Middle frontal gyrus (tissue), 1 donor: ENCODE data around the gene FBXL13.
"Not testable (repeated sequence)": the region's sequence is repeated elsewhere in the genome, so short reads cannot be mapped to it uniquely, and the experiment has no call there.

Experiments used
- DNase-seq: peaks from one replicate; pipeline ENCODE4 v3.0.0-alpha.2; 2015; ENCODE audit warnings: low spot score; ENCODE audit errors: extremely low spot score

The FBXL13 gene

DNA sequence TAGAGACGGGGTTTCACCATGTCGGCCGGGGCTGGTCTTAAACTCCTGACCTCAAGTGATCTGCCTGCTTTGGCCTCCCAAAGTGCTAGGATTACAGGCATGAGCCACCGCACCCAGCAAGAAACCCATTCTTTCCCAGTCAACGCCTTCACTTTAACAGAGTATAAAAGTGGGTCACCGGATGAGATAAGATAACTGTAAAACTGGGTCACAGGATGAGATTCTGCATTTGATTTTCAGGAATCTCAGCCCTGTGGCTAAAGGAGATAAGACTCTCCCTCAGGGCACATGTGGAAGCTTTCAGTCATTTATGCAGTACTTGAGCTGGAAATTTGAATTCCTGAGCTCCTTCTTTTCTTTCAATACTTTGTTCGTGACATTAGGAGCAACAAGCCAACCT, 91.0 kb downstream of the FBXL13 start:
- no peak for DNase-seq

DNA sequence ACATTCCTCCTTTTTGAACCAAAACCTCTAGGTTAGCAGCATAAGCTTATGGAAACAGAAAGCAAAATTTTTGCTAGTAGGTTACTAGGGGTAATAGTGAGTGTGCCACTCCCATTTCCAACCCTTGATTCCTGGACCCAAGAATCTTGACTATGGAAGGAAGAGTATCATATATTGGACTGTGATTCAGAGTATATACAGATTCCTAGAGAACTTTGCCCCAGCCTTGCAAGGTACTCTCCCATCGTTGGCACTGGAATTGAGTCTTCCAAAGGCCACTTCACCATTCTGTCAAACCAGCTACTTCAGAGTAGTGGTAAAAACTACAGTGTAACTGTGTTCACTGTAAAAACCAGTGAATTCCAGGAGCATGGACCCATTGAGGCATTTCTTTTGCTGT, 92.4 kb downstream of the FBXL13 start:
- no peak for DNase-seq

DNA sequence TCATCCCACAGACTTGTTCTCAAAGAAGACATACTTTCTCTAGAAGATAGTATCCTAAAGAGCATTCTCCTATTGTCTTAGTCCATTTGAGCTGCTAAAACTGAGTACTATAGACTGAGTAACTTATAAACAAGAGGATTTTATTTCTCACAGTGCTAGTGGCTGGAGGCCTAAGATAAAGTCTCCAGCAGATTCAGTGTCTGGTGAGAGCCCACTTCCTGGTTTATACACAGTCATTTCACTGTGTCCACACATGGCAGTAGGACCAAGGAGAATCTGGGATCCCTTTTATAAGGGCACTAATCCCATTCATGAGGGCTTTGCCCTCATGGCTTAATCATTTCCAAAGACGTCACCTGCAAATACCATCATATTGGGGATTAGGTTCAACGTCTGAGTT, 93.1 kb downstream of the FBXL13 start:
- no peak for DNase-seq

DNA sequence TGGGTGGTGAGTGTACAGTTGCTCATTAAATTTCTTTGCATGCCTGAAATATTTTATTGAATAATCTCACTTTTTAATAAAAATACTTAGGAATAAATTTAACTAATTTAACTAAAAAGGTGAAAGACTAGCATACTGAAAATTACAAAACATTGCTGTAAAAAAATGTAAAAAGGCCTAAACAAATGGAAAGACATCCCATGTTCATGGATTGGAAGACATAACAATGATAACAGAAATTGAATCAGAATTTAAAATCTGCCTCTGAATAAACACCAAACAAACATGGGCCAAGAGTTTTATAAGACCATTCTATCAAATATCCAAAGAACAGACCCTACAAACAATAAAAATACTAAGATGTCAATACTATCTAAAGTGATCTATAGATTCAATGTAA, 94.9 kb downstream of the FBXL13 start:
- DNase-seq: no peak

DNA sequence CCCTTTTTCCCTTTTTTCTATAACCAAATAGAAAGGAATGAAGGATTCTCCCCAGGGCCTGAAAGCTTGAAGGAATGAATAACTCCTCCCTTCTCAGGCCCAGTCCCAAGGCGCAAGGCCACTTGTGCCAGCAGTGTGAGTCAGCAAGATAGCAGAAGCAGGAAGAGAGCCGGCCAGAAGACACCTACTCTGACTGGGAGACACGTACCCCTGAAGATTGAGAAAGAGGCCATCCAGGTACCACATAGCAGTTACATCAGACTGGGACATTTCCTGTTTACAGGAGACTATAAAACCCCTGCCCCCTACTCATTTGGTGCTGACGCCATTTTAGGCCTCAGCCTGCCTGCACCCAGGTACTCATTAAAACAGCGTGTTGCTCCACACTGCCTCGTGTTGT, 96.3 kb downstream of the FBXL13 start:
- DNase-seq: no peak

DNA sequence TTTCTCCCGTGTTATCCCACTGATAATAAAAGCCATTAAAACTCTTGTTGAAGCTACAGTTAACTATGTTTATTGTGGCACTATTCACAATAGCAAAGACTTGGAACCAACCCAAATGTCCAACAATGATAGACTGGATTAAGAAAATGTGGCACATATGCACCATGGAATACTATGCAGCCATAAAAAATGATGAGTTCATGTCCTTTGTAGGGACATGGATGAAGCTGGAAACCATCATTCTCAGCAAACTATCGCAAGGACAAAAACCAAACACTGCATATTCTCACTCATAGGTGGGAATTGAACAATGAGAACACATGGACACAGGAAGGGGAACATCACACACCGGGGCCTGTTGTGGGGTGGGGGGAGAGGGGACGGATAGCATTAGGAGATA, 97.0 kb downstream of the FBXL13 start:
- DNase-seq: not testable (repeated sequence)

DNA sequence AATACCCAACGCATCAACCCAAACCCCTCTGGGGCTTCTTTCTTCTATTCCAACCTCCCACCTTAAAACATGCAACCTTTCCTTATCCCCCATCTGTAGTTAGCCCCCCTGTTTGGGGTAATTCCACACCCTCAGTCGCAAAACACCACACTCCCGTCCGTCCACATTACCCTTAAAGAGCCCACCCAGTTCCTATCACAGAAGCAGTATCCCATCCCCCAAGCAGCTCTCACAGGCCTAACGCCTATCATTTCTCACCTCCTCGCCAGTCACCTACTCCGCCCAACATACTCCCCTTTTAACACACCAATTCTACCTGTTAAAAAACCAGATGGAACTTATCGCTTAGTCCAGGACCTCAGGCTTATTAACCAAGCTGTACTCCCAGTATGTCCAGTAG, 98.1 kb downstream of the FBXL13 start:
- no peak for DNase-seq

DNA sequence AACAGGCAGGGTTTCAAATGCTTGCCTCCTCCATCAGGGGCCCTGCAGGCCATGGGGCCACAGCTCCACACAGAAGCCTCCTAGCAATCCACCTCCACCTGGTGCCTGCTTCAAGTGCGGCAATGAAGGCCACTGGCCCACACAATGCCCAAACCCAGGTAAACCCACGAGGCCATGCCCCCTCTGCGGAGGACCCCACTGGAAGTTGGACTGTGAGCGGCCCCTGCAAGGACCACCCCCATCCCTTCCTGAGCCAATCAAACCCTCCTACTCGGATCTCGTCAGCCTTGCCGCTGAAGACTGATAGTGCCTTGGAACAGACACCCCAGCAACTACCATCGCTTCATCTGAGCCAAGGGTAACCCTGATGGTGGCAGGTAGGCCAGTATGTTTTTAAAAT, 98.7 kb downstream of the FBXL13 start:
- no peak for DNase-seq

DNA sequence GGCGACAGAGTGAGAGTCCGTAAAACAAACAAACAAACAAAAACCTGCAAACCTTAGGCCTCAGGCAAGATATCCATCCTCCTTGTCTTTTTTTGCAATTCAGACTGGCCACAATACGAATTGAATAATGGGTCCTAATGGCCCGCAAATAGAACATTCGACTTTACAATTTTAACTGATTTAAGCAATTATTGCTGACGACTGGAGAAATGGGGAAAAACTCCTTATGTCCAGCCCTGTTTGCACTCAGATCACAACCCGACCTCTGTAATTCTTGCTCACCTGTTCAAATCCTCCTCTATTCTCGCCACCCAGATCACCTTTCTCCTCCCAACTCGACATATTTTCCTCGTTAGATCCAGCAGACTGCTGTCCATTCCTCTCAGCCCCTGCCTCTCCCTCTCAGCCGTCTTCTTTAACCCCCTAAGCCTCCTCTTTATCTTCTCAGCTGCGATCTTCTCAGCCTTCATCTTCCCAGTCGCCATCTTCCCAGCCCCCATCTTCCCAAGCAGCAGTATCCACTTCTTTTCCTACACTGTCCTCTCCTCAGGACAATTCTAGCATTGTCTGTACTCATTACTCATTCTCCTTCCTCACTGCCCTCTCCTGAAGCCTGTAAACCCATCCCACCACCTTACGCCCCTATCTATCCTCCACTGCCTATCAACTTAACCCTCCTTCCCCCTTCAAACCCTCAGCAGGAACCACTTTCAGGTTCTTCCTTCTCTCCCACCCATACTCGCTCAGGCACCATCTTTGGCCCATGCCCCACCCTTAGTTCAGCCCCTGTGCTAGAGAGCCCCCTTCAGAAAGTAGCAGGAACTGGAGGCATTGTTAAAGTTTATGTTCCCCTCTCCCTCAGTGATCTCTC, 100.0 kb downstream of the FBXL13 start:
- DNase-seq: no peak

DNA sequence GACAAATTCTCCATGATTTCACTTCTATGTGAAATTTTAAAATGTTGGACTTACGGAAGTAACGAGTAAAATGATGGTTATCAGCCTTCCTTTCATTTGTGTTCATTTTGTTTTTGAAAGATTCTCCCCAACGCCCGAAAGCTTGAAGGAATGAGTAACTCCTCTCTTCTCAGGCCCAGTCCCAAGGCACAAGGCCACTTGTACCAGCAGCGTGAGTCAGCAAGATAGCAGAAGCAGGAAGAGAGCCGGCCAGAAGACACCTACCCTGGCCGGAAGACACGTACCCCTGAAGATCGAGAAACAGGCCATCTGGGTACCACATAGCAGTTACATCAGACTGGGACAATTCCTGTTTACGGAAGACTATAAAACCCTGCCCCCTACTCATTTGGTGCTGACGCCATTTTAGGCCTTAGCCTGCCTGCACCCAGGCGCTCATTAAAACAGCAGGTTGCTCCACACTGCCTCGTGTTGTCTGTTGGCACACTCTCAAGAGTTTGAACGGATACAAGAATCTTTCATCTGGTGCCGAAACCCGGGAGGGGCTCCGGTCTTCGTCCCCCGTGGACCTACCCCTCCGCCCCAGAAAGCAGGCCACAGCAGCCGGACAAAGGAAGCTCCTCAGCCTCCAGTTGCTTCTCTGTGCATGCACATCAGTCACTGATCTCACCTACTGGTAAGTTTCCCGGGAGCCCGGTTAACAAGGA, 101.3 kb downstream of the FBXL13 start:
- no peak for DNase-seq

DNA sequence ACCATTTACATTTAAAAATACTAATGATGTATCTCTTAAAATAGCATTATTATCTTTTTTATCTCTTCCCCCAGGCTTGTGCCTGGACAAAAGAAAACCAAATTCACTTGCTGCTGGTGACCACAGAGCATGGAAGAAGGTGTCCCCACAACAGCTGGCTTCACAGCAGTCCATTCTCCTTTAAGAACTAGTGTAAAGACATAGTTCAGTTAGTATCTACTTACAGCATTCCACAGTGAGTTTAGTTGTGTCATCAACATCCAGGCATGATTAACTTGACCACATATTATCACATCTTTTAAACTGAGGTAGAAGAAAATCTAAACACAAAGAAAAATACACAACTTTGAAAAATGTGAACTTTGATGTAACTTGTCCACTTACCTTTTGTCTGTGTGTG, 106.8 kb downstream of the FBXL13 start:
- DNase-seq: no peak

DNA sequence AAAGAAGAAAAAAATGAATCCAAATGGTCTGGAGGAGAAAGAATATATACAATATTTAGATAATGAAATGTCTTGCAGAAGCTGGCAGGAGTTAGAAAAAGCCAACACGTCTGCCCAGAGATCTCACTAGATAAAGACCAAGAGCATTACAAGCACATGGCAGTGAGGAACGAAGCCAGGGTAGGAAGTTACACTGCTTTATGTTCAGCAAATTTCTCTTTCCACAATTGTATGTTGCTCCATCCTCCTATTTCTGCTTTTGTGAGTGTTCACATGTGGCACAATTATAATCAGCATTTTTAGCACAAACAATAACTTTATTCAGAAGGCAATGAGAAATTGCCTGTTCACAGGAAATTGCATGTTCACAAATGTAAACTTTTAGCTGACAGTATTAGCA, 108.1 kb downstream of the FBXL13 start:
- DNase-seq: no peak

DNA sequence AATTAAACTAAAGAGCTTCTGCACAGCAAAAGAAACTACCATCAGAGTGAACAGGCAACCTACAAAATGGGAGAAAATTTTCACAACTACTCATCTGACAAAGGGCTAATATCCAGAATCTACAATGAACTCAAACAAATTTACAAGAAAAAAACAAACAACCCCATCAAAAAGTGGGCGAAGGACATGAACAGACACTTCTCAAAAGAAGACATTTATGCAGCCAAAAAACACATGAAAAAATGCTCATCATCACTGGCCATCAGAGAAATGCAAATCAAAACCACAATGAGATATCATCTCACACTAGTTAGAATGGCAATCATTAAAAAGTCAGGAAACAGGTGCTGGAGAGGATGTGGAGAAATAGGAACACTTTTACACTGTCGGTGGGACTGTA, 112.6 kb downstream of the FBXL13 start:
- not testable (repeated sequence) for DNase-seq

DNA sequence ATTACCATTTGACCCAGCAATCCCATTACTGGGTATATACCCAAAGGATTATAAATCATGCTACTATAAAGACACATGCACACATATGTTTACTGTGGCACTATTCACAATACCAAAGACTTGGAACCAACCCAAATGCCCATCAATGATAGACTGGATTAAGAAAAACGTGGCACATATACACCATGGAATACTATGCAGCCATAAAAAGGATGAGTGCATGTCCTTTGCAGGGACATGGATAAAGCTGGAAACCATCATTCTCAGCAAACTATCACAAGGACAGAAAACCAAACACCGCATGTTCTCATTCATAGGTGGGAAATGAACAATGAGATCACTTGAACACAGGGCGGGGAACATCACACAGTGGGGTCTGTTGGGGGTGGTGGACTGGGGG, 116.6 kb downstream of the FBXL13 start:
- not testable (repeated sequence) for DNase-seq

DNA sequence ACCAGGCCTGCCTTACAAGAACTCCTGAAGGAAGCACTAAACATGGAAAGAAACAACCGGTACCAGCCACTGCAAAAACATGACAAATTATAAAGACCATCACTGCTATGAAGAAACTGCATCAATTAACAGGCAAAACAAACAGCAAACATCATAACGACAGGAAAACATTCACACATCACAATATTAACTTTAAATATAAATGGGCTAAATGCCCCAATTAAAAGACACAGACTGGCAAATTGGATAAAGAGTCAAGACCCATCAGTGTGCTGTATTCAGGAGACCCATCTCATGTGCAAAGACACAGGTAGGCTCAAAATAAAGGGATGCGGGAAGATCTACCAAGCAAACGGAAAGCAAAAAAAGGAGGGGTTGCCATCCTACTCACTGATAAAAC, 120.2 kb downstream of the FBXL13 start:
- not testable (repeated sequence) for DNase-seq

DNA sequence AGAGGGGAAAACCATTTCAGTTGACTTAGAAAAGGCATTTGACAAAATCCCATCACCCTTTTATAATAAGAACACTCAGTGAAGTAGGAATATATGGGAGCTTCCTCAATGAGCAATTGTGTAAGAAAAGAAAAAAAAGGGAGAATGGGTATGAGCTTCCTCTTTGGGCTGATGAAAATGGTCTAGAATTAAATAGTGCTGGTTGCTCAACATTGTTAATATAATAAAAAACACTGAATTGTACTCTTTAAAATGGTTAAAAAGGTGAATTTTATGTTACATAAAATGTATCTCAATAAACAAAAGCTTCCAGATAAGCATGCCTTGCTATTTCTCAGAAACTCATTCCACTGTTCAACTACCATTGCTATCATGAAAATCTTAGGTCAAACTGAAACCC, 121.2 kb downstream of the FBXL13 start:
- DNase-seq: no peak

DNA sequence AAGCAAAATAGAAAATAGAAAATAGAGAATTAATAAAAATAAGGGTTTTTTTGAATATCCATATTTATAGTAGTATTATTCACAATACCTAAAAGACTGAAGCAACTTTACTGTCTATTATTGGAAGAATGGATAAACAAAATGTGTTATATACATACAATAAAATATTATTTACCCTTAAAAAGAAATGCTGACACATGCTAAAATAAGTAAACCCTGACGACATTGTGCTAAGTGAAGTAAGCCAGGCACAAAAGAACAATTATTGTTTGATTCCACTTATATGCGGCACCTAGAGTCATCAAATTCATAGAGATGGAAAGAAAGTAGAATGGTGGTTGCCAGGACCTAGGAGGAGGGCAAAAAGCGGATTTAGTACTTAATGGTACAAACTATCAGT, 122.8 kb downstream of the FBXL13 start:
- DNase-seq: no peak

DNA sequence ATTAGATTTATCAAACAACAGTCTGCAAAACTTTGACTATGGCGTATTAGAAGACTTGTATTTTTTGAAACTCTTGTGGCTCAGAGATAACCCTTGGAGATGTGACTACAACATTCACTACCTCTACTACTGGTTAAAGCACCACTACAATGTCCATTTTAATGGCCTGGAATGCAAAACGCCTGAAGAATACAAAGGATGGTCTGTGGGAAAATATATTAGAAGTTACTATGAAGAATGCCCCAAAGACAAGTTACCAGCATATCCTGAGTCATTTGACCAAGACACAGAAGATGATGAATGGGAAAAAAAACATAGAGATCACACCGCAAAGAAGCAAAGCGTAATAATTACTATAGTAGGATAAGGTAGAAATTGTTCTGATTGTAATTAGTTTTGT, 130.4 kb downstream of the FBXL13 start:
- no peak for DNase-seq

DNA sequence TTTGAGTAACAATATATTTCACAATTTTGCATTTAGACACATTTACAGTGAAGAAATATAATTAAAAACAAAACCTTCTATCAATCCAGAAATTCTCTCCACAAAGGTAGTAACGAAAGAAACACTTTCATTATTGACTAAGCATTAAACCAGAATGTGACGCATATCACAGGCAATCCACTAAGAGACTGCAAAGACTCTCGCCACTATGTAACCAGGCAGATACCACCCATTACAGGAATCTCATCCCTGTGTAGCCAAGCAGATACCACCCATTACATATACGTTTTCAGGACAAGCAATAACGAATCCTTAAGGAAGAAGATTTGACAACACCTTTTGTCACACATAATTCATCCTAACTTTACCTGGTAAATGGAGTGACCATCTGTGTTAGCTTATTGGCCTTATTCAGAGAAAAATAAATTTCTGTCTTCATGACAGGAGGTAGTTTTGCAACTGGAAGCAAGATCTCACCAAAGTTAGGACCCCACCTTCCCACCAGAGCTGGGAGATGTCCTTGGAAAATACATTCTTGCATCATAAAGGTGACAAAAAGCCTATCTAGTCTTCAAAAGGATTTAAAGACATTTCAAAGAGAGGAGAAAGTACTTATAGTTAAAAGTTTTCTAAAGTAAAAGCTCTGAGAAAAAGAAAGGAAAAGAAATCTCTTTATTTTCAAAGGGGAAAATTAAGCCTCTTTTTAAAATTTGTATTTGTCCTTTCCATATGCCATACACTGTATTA, 131.0 kb downstream of the FBXL13 start:
- no peak for DNase-seq

DNA sequence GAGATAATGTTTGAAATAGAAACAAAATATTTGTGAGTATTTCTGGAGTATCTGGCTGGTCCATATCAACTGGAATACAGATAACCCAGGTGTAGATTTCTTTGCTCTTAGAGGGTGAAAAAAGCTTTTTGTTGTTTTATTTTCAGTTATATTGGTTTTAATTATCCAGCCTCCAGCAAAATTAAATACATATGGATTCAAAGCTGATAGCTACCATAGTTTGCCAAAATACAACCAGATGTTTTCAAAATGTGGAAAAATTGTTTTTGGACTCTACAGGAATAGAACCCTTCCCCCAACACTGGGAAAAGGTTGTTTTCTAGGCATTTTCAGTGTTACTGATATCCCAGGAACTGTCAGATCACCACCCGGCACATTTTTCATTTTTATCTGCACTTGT, 131.7 kb downstream of the FBXL13 start:
- no peak for DNase-seq

DNA sequence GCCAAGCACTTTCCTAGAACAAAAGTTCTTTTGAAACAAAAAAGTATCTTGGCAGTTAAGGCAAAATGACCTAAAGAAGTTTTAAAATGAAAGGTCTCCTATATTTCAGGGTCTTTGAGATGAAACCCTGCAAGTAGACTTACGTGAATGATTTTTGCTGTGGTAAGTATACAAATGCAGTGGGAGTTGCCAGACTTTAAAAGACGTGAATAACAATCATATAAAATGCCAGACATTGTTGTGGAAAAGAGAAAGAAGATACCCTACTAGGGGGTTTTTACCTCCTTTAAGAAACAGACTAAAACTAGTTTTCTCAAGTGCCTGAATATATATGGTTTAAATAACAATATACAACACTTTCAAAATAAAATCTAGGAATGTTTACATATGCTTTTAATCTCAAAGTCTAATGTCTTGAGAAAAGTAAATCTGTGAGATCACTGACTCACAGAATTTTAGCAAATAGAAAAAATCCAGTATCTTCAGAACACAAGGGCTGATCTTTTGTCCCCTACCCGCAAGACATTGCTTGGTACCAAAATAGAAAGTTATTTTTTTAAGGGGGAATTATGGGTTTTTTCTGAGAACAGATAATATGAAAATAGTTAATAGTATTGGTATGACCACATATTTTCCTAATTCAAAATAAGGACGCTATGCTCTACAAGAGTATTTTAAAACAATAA, 132.3 kb downstream of the FBXL13 start:
- no peak for DNase-seq

DNA sequence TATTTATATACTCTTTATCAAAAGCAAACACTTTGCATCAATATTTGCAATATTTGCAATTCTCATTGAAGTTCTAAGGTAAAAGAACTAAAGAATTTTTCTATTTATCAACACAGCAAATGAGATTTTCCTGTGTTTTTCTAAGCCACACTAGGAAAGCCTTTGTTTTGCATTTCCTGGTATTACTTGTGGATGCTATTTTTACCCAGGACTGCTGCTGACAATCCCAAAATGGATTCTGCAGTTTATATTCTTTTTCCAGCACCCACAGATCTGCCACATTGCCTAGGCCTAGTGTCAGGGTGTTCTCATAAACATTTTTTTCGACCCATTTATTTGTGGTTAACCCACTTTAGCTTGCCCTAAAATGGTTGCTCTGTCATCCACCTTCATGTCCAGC, 135.9 kb downstream of the FBXL13 start:
- DNase-seq: no peak
